Osteocyte (in vitro differentiated cells): Measurements from ENCODE around the gene SKAP1. TPM values are rescaled to one million over a fixed set of nuclear protein-coding genes. Genes with fewer than 3 reads are reported as not detected.

Experiments used
- DNase-seq: peaks from one replicate; pipeline ENCODE4 v3.0.0; 2021; ENCODE audit warnings: mixed read lengths; ENCODE audit not compliant: unreplicated experiment; ENCODE audit errors: extremely low spot score
- H3K27ac Mint-ChIP-seq: one replicate; pipeline ENCODE4 v1.8.0; 2021; ENCODE audit warnings: mild to moderate bottlenecking, mixed read lengths; ENCODE audit not compliant: unreplicated experiment
- H3K27me3 Mint-ChIP-seq: one replicate; pipeline ENCODE4 v1.8.0; 2021; ENCODE audit warnings: mixed read lengths; ENCODE audit not compliant: unreplicated experiment
- H3K36me3 Mint-ChIP-seq: one replicate; pipeline ENCODE4 v1.8.0; 2021; ENCODE audit warnings: mixed read lengths; ENCODE audit not compliant: unreplicated experiment
- H3K4me1 Mint-ChIP-seq: one replicate; pipeline ENCODE4 v1.8.0; 2021; ENCODE audit warnings: mixed read lengths; ENCODE audit not compliant: unreplicated experiment
- H3K4me3 Mint-ChIP-seq: one replicate; pipeline ENCODE4 v1.8.0; 2021; ENCODE audit warnings: mild to moderate bottlenecking, moderate library complexity, mixed read lengths; ENCODE audit not compliant: unreplicated experiment
- H3K9me3 Mint-ChIP-seq: one replicate; pipeline ENCODE4 v1.8.0; 2021; ENCODE audit warnings: mixed read lengths; ENCODE audit not compliant: unreplicated experiment
- CTCF ChIP-seq: fragments of 200-600 bp; sonication (generic); IDR thresholded peaks from 2 replicates; pipeline ENCODE4 v1.5.0; 2021; ENCODE audit warnings: antibody characterized with exemption, mild to moderate bottlenecking, moderate library complexity
- total RNA-seq: library from RNA; stranded (reverse); gene quantifications from 2 replicates; pipeline ENCODE4 v1.2.1, GENCODE V29; 2021

Gene SKAP1
- total RNA-seq, 1 donor from 2014 or later: not detected

DNA sequence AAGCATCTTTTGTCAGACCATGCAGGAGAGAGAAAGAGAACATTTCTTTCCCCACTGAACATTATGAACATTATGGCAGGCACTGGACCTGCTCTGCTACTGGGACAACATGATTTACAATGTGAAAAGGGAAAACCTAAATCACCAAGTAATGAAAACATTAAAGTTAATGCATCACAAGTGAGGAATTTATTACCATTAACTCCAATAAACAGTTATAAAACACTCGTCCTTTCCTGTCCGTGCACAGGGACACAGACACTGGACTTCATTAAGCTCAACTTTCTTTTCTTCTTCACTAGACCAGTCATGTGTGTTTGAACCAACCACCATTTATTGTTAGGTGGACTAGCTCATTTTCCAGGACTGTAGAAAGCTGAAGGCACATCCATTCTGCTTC is 227.1 kb downstream of the SKAP1 start:
- Mint-ChIP-seq H3K9me3 (no peaks in the 10 kb centered on the region), H3K4me1 (no peaks in the 10 kb centered on the region)

DNA sequence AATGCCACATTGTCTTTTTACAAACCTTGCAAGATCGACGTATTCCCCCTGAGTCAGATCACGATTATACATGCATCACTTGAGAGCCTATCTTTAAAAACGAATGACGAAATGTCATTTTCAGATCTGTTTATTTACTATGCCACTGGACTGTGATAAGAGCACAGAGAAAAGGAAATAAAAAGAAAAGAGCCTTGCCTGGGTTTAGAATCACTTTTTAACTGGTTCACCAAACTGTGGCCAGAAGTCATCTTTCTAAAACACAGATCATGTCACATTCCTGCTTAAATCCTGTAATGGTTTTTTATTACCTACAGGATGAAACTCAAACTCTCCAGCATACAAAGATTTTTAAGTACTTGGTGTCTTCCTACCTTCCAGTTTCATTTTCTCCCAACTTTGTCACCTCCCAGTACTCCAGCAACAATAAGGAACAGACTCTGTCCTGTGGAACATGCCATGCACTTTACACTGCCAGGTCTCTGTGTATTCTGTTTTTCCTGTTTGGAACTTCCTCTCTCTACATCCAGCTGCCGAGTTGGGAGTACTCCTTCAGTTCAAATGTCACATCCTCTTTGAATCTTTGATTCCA is 231.0 kb downstream of the SKAP1 start:
- no peak overlapping the region for H3K4me3 Mint-ChIP-seq
- no peak for DNase-seq
- H3K9me3 Mint-ChIP-seq: no peaks in the 10 kb centered on the region
- peaks cover 73% of the 10 kb centered on the region for H3K27me3 Mint-ChIP-seq
- TF ChIP-seq CTCF: no peak
- H3K27ac Mint-ChIP-seq: no peak overlapping the region
- no peaks in the 10 kb centered on the region for H3K36me3 Mint-ChIP-seq
- peaks cover 9% of the 10 kb centered on the region for H3K4me1 Mint-ChIP-seq

More for the DNA sequence above, 227.1 kb downstream of the SKAP1 start:
- H3K27me3 Mint-ChIP-seq: peaks cover 78% of the 10 kb centered on the region
- no peak for DNase-seq
- no peaks in the 10 kb centered on the region for H3K36me3 Mint-ChIP-seq
- H3K27ac Mint-ChIP-seq: no peak overlapping the region
- TF ChIP-seq CTCF: no peak
- no peak overlapping the region for H3K4me3 Mint-ChIP-seq

- no peak overlapping the region for H3K27ac Mint-ChIP-seq
- no peak for DNase-seq
- no peak for TF ChIP-seq CTCF
- H3K36me3 Mint-ChIP-seq: no peaks in the 10 kb centered on the region
- peaks cover 44% of the 10 kb centered on the region for H3K27me3 Mint-ChIP-seq
- H3K4me1 Mint-ChIP-seq: peaks cover 30% of the 10 kb centered on the region
- no peak overlapping the region for H3K4me3 Mint-ChIP-seq
- no peaks in the 10 kb centered on the region for H3K9me3 Mint-ChIP-seq
Observed at GRCh38 chr17:48195910-48196309, 234.1 kb downstream of the SKAP1 start.

DNA sequence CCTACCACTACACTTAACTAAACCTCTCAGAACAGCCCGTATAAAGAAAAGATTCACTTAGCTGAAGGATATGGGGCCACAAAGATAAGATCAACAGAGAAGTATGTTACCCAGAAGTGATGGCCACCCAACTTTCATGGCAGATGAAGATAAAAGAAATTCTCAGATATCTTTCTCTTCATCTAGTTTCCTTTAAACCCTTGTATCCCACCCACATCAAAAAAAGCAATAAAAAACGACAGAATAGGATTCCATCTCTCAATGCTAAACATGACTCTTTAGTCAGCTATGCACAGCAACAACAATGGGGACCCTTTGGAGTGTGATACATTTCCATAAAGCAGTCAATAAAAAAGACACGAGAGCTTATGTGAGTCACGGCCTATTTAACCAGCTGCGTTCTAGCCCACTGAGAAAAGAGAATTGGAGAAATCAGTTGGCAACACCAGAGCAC is 235.9 kb downstream of the SKAP1 start:
- DNase-seq: no peak
- H3K36me3 Mint-ChIP-seq: no peaks in the 10 kb centered on the region

GRCh38 chr17:48192321-48192731 is 237.7 kb downstream of the SKAP1 start:
- no peak for TF ChIP-seq CTCF
- H3K36me3 Mint-ChIP-seq: no peaks in the 10 kb centered on the region
- no peak overlapping the region for H3K4me3 Mint-ChIP-seq
- H3K9me3 Mint-ChIP-seq: no peaks in the 10 kb centered on the region
- no peak for DNase-seq
- H3K27ac Mint-ChIP-seq: no peak overlapping the region
- peaks cover 30% of the 10 kb centered on the region for H3K4me1 Mint-ChIP-seq
- H3K27me3 Mint-ChIP-seq: peaks cover 25% of the 10 kb centered on the region

More for the DNA sequence above, 235.9 kb downstream of the SKAP1 start:
- Mint-ChIP-seq H3K27me3 (peaks cover 31% of the 10 kb centered on the region), H3K4me1 (peaks cover 30% of the 10 kb centered on the region), H3K4me3 (no peak overlapping the region), H3K9me3 (no peaks in the 10 kb centered on the region), H3K27ac (no peak overlapping the region)
- no peak for TF ChIP-seq CTCF
